HG02642 (cell line): ENCODE data around the gene SUCNR1.
"Not testable (repeated sequence)": the region's sequence is repeated elsewhere in the genome, so short reads cannot be mapped to it uniquely, and the experiment has no call there.

Source experiments
- ATAC-seq: cut with Tn5 transposase; IDR thresholded peaks from one replicate; pipeline ENCODE4 v1.9.1; 2021; ENCODE audit warnings: mild to moderate bottlenecking; ENCODE audit not compliant: unreplicated experiment, poor library complexity

The SUCNR1 gene

DNA sequence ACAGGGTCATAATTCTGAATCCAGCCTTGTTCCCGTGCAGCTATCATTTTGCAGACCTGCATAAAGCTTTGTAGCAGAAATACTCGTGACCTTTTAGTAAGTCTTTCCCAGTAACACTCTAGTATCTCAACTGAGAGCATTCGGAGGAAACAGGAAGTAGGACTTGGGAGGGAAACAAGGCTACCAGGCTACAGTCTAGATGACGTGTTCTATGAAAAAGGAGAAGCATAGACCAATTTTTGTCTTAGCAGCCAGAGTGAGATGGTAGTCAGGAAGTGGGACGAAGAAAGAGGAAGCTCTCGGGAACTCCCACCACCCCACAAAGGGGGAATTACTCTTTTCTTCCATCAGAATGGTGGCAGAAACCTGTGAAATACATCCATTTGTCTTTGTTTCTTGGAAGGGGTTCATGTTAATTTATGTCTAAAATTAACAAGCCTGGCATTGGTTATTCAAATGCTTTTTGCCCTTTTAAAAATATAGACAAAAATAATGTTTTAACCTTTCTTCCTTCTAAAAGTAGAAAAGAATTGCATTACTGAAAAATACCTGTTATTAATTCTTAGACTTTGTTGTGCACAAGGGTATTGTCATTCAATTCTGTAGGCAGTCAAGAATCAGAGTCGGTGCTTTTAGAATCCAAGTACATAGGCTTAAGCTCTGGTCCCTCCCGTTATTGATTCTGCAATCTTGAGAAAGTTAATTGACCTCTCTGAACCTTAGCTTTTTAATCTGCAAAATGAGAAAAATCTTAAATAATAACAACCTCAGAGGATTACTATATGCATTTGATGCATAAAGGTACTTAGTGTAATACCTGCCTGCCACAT is 1.6 kb upstream of the SUCNR1 start:
- ATAC-seq = peak; percentile 85

DNA sequence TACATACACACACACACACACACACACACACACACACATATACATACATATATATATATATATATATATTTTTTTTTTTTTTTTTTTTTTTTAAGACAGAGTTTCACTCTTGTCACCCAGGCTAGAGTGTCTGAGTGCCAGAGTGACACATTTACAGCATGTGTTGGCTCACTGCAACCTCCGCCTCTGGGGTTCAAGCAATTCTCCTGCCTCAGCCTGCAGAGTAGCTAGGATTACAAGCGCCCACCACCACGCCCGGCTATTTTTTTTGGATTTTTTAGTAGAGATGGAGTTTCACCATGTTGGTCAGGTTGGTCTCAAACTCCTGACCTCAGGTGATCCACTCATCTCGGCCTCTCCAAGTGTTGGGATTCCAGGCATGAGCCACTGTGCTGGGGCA is 636 bp downstream of the SUCNR1 start:
- ATAC-seq = not testable (repeated sequence)

DNA sequence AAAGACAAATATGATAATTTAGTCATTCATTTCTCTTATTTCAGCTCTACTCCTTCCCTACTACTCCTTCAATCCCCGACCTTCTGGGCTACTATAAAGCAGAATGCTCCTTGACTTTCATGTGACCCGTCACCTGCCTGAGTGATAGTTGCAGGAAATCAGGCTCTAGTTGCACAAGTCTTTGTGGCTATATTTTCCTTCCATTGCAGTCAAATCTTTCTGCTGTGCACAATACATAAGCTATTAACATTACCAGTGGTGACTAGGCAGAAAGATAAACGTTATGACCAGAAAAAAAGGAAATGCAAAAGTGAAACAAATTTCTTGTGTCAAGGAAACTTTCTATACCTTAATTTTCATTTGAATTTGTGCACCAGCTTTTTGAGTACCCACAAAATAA is 2.3 kb downstream of the SUCNR1 start:
- ATAC-seq = peak; percentile 70

DNA sequence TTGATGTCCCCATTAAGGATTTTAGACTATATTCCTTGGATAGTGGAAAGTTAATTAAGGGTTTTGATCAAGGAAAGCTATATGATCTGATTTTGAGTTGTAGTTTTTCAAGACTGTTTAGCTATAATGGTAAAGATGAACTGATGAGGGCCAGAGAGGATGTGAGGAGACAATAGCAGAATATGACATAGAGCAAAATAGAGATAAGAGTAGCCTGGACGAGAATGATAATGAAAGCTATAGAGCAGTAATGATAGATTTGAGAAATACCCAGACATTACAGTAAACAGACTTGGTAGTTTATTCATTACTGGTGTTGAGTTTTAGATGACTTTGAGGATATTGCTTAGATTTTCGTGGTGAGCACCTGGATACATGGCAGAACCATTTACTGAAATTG is 3.8 kb downstream of the SUCNR1 start:
- ATAC-seq = no peak

DNA sequence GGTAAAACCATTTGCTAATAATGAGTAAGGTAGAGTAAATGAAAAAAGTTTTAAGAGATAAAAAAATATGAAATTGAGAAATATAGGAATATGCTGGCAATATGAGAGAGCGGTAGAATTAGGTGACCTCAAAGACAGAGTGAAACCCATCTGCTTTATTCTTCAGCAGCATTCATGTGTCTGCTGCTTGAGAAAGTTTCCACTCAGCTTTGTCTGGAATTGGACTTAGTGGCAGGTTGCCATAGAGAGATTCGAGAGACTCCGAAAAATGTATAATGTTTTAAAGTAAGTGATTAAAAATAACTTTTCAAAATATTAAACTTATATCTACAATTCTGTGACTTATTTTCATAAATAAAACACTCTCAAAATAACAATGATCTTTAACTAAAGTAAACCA is 5.0 kb downstream of the SUCNR1 start:
- ATAC-seq = no peak

DNA sequence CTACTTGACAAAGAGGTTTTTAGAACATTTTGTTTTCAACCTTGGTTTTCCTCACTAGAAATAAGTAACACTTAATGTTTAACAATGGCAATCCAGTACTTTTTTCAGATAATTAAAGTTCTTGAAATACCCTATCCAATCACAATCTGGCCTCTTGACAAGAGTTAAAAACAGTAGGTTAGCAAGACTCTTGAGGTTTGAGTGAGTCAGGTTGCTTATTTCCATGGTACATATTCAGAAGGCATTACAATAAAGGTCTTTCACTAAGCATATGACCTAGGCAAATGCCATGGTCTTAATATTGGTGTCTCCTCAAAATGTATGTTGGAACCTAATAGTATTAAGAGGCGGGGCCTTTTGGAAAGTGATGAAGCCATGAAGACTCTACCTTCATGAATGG is 5.6 kb downstream of the SUCNR1 start:
- ATAC-seq = no peak

DNA sequence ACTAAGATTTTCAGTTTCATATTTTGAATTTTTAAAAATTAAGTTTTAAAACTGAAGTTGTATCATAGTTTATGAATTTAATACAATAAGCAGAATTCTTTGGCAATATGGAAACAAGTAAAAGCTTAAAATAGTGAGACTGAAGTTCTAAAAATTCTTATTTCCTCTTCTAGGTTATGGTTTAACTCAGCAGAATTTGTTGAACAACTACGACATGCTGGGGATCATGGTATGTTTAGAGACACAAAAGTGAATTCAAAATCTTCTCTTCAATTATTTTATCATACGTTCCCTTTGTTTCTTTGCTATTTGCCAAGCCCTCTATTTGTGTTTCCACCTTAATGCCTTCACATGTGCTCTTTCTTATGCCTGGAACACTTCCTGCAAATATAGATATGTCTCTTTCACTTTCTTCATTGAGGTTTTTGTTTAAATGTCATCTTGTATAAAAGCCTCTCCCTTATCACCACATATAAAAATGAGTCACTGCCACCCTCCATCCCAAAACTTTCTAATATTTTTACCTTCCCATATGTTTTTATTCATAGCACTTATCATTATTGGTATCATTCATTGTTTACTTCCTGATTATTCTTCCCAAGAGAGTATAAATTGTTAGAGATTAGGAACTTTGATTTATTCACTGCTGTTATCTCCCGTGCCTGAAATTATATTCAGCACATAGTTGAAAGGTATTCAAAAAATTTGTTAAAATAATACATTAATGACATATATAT is 6.4 kb downstream of the SUCNR1 start:
- no peak for ATAC-seq

DNA sequence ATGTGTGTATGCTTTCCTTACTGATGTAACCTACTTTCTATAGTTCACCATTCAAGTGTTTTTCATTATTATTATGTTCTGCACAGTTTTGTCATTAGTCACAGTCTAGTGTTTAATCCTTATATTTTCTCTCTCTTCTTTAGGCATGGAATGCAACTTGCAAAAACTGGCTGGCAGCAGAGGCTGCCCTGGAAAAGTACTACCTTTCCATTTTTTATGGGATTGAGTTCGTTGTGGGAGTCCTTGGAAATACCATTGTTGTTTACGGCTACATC is 6.9 kb downstream of the SUCNR1 start:
- no peak for ATAC-seq

DNA sequence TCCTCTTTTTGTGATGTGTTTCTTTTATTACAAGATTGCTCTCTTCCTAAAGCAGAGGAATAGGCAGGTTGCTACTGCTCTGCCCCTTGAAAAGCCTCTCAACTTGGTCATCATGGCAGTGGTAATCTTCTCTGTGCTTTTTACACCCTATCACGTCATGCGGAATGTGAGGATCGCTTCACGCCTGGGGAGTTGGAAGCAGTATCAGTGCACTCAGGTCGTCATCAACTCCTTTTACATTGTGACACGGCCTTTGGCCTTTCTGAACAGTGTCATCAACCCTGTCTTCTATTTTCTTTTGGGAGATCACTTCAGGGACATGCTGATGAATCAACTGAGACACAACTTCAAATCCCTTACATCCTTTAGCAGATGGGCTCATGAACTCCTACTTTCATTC is 7.7 kb downstream of the SUCNR1 start:
- no peak for ATAC-seq

DNA sequence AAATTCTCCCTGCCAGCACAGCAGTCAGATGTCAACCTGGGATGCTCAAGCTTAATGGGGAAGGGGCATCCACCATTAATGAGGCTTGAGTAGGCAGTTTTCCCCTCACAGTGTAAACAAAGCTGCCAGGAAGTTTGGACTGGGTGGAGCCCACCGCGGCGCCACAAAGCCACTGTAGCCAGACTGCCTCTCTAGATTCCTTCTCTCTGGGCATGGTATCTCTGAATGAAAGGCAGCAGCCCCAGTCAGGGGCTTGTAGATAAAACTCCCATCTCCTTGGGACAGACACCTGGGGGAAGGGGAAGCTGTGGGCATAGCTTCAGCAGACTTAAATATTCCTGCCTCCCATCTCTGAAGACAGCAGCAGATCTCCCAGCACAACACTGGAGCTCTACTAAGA is 12.0 kb downstream of the SUCNR1 start:
- ATAC-seq = not testable (repeated sequence)

DNA sequence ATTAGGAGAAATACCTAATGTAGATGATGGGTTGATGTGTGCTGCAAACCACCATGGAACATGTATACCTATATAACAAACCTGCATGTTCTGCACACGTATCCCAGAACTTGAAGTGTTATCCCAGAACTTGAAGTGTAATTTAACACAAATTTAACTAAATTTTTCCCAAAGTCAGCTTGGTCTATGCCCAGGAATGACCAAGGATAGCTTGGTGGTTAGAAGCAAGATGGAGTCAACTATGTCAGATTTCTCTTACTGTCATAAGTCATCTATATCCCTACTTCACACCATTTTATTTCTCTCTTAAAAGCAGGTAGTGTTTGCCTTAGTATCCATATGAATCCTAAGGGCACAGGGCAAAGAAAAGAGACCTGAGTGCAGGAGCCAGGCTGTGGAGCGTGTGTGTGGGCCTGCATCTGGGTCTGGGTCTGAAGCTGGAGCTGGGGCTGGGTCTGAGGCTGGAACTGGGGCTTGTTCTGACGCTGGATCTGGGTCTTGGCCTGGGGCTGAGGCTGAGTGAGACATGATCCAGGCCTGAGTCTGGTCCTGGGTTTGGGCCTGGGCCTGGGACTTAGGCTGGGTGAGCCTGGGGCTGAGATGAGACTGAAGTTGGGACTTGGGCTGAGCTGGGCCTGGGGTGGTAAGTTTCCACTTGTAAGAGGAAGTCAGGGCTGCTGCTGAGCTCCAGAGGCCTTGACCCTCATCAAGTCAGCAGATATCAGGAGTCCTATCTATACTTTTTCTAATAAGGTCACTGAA is 14.2 kb downstream of the SUCNR1 start:
- ATAC-seq = not testable (repeated sequence)

DNA sequence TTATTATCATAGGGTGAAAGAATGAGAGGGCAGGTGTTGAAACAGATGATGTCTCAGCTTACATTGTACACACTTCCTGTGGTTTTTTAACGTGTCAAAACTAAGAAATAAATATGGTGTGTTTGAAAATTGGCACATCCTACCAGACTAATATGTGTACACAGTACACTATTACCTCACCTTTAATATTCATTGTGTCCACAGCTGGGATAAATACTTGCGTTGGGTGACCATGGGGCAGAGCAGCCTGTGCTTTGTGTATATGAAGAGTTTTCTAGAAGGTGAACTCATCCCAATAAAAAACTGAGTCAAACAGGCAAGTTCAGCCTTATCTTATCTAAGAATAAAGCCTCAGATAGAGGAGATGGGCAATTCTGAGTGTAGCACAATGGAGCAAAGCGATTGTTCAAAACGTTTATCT is 17.3 kb downstream of the SUCNR1 start:
- ATAC-seq = peak; percentile 79

DNA sequence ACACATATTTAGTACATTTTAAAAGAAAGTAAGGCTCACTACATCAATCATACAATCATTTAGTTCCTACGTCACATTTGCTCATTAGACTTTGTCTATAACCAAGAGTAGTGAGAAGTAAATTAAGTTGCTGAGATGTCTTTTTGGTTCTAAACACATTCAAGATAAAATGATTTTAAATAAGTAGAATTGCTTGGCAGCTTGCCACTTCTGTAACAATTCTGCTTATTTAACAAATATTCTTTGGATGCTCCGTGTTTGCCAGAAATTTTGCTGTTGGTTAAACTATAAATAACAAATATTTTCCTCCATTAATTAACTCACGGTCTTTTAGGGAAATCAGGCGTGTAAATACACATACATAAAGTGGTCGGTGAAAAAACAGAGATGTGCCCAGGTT is 18.3 kb downstream of the SUCNR1 start:
- no peak for ATAC-seq

DNA sequence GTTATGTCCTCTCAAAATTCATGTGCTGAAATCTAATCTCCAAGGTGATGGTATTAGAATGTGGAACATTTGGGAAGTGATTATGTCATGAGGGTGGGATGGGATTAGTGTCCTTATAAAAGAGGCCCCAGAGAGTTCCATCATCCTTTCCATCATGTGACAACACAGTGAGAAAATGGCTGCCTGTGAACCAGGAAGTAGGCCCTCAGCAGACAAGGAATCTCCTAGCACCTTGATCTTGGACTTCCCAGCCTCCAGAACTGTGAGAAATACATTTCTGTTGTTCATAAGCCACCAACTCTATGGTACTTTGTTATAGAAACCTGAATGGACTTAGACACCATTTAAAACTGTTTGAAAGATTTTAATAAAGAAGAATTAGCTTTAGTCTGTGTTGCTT is 20.8 kb downstream of the SUCNR1 start:
- ATAC-seq = no peak

DNA sequence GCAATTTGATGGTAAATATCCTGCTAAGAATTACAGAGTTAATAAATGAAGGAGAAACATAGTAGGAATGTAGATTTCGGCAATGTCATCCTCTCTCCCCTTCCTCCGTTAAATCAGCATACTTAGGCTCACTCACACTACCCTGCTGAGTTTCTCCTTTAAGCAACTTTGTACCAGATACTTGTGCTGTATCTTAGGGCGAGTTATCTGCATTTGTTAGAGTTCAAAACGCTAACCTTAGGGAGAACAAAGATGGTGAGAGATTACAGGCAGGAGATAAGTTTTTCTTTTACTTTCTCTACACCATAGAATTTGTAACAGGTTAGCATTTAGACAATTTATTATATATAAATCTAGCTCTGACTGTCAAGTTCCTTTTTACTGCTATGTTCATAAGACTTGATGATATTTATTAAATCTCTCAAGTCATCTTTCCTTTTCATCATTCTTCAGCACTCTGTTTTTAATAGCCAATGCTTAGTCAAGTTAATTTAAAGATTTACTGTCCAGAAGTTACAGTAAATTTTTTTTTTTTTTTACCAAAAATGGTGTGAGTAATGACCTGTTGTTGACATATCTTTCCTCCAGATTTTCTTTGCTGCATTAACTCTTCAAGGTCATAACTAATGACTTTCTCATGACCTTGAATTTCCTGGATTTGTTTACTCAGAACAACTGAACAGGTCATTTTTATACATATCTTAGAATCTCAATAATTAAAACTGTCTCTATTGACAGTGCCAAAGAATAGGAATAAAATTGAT is 22.2 kb downstream of the SUCNR1 start:
- no peak for ATAC-seq

DNA sequence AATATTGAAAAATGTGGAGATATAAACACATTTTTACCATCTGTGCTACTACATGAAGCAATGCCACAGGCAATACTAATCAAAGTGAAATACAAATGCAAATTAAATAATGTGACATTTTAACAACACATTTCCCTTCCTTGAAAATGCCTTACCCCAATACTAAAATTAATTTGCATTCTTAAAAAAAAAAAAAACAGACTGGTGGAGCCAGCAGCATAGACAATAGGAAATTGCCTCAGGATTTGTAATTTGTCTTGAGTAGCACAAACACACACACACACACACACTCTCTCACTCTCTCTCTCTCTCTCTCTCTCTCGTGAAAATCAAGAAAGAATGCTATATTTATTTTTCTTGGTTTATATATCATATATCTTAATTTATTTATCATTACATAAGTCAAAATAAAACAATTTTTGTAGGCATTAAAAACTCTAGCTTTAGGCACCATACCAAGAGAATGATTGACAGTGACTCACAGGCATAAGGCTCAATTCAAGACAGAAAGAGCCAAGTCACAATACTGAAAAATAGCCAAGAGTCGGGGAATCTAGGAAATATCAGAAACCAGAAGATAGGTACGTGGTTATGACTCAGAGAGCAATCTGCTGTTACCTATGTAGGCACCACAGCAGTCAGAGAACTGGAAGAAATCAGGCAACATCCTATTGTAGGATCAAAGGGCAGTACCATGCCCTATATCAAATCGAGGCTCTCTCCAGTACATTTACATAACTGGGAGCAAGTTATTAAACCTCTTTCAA is 23.0 kb downstream of the SUCNR1 start:
- no peak for ATAC-seq

DNA sequence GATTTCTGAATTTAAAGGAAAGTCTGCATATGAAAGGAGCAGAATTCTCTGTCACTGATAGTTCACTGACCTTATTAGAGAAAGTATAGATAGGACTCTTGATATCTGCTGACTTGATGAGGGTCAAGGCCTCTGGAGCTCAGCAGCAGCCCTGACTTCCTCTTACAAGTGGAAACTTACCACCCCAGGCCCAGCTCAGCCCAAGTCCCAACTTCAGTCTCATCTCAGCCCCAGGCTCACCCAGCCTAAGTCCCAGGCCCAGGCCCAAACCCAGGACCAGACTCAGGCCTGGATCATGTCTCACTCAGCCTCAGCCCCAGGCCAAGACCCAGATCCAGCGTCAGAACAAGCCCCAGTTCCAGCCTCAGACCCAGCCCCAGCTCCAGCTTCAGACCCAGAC is 24.7 kb downstream of the SUCNR1 start:
- ATAC-seq = not testable (repeated sequence)

DNA sequence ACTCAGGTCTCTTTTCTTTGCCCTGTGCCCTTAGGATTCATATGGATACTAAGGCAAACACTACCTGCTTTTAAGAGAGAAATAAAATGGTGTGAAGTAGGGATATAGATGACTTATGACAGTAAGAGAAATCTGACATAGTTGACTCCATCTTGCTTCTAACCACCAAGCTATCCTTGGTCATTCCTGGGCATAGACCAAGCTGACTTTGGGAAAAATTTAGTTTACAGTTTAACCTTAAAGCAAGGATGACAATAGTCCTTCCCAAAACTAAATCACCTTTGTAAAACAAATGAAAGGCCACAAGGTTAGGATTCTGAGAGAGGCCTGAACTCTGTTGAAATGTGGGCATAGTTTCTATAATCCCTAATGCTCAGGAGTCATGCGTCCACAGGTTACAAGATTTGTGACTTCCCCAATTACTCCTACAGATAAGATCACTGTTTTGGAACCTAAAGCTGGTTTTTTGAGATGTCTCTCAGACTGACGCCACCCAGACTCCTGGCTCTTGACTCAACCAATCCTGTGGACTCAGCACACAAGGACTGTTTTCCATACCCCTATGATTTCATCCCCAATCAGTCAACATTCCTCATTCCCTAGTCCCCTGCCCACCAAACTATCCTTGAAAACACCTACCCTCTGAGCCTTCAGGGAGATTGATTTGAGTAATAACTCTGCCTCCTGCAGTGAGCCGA is 25.3 kb downstream of the SUCNR1 start:
- not testable (repeated sequence) for ATAC-seq

DNA sequence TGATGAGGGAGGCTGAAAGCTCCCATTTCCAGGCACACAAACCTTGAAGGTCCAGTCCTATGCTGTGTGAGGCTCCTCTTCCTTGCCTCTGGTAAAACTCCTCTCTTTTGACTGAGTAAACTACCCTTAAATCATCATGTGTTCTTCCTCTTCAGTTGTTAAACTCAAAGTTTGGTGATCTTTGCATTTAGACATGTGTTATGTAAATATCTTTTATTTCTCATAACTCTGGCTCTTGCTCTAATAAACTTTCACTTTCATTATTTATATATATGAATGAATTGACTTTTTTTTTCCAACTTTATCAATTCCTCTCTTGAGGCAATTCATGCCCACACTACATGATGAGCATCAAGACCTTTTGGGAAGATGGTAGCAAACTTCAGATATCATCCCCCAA is 26.6 kb downstream of the SUCNR1 start:
- ATAC-seq = no peak
